Measurements from ENCODE around the gene EIF1AD.

- no peak for TF ChIP-seq EZH2phosphoT487 (IDR thresholded peaks at IDR 0.05)
- TF ChIP-seq CTCF (IDR thresholded peaks at IDR 0.05) = no peak
These were observed 26.2 kb downstream of the EIF1AD start for GRCh38 chr11:65975771-65976170.
